ENCODE results near the gene TRPV6.

TRPV6 gene

GRCh38 chr7:142883571-142884285, 1.8 kb downstream of the TRPV6 start:
- TF ChIP-seq EZH2phosphoT487 (IDR thresholded peaks at IDR 0.05; ENCODE audit: low read length): no peak
- TF ChIP-seq EZH2 (optimal IDR thresholded peaks at IDR 0.05; ENCODE audit: low read depth, low read length): no peak
- TF ChIP-seq, protein P1, sequence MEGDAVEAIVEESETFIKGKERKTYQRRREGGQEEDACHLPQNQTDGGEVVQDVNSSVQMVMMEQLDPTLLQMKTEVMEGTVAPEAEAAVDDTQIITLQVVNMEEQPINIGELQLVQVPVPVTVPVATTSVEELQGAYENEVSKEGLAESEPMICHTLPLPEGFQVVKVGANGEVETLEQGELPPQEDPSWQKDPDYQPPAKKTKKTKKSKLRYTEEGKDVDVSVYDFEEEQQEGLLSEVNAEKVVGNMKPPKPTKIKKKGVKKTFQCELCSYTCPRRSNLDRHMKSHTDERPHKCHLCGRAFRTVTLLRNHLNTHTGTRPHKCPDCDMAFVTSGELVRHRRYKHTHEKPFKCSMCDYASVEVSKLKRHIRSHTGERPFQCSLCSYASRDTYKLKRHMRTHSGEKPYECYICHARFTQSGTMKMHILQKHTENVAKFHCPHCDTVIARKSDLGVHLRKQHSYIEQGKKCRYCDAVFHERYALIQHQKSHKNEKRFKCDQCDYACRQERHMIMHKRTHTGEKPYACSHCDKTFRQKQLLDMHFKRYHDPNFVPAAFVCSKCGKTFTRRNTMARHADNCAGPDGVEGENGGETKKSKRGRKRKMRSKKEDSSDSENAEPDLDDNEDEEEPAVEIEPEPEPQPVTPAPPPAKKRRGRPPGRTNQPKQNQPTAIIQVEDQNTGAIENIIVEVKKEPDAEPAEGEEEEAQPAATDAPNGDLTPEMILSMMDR (IDR thresholded peaks at IDR 0.05; ENCODE audit: low read length): no peak
- no peaks in the 10 kb centered on the region for H3K4me1 ChIP-seq (ENCODE audit: low read length)
- H3K9me3 ChIP-seq (replicated peaks; ENCODE audit: insufficient read depth, low read length): no peaks in the 10 kb centered on the region
- no peaks in the 10 kb centered on the region for H4K20me1 ChIP-seq (ENCODE audit: insufficient read depth, low read length)
- no peaks in the 10 kb centered on the region for H3F3A ChIP-seq (ENCODE audit: insufficient read depth, low read length)
- no peak overlapping the region for H2AFZ ChIP-seq (ENCODE audit: low read length)
- H3K9ac ChIP-seq (ENCODE audit: low read length): no peak overlapping the region
- H3K36me3 ChIP-seq (replicated peaks; ENCODE audit: insufficient read depth, low read length): no peaks in the 10 kb centered on the region
- no peaks in the 10 kb centered on the region for H3K9me2 ChIP-seq (replicated peaks; ENCODE audit: insufficient read depth, low read length)
- DNase-seq: no peak
- no peaks in the 10 kb centered on the region for H3K79me2 ChIP-seq (ENCODE audit: low read length)
- no peak overlapping the region for H3K4me2 ChIP-seq (ENCODE audit: low read depth, low read length)
- no peak overlapping the region for H3K27ac ChIP-seq (ENCODE audit: low read length)
- H3K27me3 ChIP-seq (replicated peaks; ENCODE audit: insufficient read depth, low read length): peaks cover 14% of the 10 kb centered on the region; the same call in 1 of the 2 replicates
- H3K4me3 ChIP-seq (ENCODE audit: low read length): no peak overlapping the region

DNA sequence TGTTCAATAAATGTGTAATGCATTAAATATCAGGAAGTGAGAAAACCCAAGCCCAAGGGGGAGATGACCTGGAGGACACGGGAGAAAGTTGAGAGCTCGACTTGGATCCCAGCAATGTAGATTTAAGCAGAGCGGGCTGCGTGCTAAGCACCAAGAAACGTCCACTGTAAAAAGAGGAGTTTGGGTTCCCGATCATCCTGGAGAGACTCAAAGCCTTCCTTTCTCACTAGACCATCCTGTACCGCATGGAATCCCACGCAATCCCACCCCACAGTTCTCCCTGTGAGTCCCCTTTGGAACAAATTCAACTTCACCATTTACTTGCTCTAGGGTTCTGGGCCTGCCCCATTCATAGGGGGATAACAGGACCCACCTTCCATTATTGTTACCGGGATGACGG, 2.4 kb downstream of the TRPV6 start:
- no peak overlapping the region for H3K27ac ChIP-seq (ENCODE audit: low read length)
- no peak overlapping the region for H2AFZ ChIP-seq (ENCODE audit: low read length)
- no peak for DNase-seq
- no peaks in the 10 kb centered on the region for H3K4me1 ChIP-seq (ENCODE audit: low read length)
- H3K36me3 ChIP-seq (replicated peaks; ENCODE audit: insufficient read depth, low read length): no peaks in the 10 kb centered on the region
- H3K4me2 ChIP-seq (ENCODE audit: low read depth, low read length): no peak overlapping the region
- TF ChIP-seq EZH2phosphoT487 (IDR thresholded peaks at IDR 0.05; ENCODE audit: low read length): no peak
- TF ChIP-seq EZH2 (optimal IDR thresholded peaks at IDR 0.05; ENCODE audit: low read depth, low read length): no peak
- TF ChIP-seq, protein P1 (IDR thresholded peaks at IDR 0.05; ENCODE audit: low read length): no peak
- no peak overlapping the region for H3K9ac ChIP-seq (ENCODE audit: low read length)
- no peaks in the 10 kb centered on the region for H4K20me1 ChIP-seq (ENCODE audit: insufficient read depth, low read length)
- H3K4me3 ChIP-seq (ENCODE audit: low read length): no peak overlapping the region
- no peaks in the 10 kb centered on the region for H3K9me3 ChIP-seq (replicated peaks; ENCODE audit: insufficient read depth, low read length)
- H3F3A ChIP-seq (ENCODE audit: insufficient read depth, low read length): no peaks in the 10 kb centered on the region
- H3K79me2 ChIP-seq (ENCODE audit: low read length): no peaks in the 10 kb centered on the region
- no peaks in the 10 kb centered on the region for H3K9me2 ChIP-seq (replicated peaks; ENCODE audit: insufficient read depth, low read length)
- peaks cover 17% of the 10 kb centered on the region; the same call in 1 of the 2 replicates for H3K27me3 ChIP-seq (replicated peaks; ENCODE audit: insufficient read depth, low read length)

DNA sequence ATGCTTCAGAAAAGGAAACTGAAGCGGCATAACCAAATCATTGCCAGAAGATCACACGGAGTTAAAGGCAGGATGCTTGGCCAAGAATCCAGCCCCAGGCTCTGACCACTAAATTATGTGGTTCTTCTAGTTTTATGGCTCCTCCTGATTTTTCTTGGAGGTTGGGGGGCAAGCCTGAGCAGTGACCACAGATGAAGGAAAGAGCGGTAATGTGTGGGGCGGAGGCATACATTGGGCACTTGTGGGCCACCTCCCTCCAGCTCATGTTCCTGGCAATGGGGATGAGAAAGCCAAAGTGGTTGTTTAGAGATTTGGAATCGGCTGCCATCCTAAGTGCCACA, 3.2 kb downstream of the TRPV6 start:
- no peaks in the 10 kb centered on the region for H3F3A ChIP-seq (ENCODE audit: insufficient read depth, low read length)
- H3K79me2 ChIP-seq (ENCODE audit: low read length): no peaks in the 10 kb centered on the region
- DNase-seq: no peak
- H3K4me2 ChIP-seq (ENCODE audit: low read depth, low read length): no peak overlapping the region
- no peaks in the 10 kb centered on the region for H3K4me1 ChIP-seq (ENCODE audit: low read length)
- H3K9ac ChIP-seq (ENCODE audit: low read length): no peak overlapping the region
- no peak for TF ChIP-seq EZH2 (optimal IDR thresholded peaks at IDR 0.05; ENCODE audit: low read depth, low read length)
- TF ChIP-seq, protein P1 (IDR thresholded peaks at IDR 0.05; ENCODE audit: low read length): no peak
- no peak for TF ChIP-seq EZH2phosphoT487 (IDR thresholded peaks at IDR 0.05; ENCODE audit: low read length)
- H4K20me1 ChIP-seq (ENCODE audit: insufficient read depth, low read length): no peaks in the 10 kb centered on the region
- H3K36me3 ChIP-seq (replicated peaks; ENCODE audit: insufficient read depth, low read length): no peaks in the 10 kb centered on the region
- no peaks in the 10 kb centered on the region for H3K9me3 ChIP-seq (replicated peaks; ENCODE audit: insufficient read depth, low read length)
- H3K4me3 ChIP-seq (ENCODE audit: low read length): no peak overlapping the region
- no peak overlapping the region for H3K27ac ChIP-seq (ENCODE audit: low read length)
- peaks cover 17% of the 10 kb centered on the region; the same call in 1 of the 2 replicates for H3K27me3 ChIP-seq (replicated peaks; ENCODE audit: insufficient read depth, low read length)
- no peaks in the 10 kb centered on the region for H3K9me2 ChIP-seq (replicated peaks; ENCODE audit: insufficient read depth, low read length)
- H2AFZ ChIP-seq (ENCODE audit: low read length): no peak overlapping the region
